Measurements from ENCODE around the gene IL17B.

Gene IL17B

GRCh38 chr5:149389552-149390495 is 10.7 kb upstream of the IL17B start:
- H3K4me1 ChIP-seq (ENCODE audit: insufficient read depth, low read length, severe bottlenecking), result no peaks in the 10 kb centered on the region
- H3K4me3 ChIP-seq (ENCODE audit: low read depth, low read length, poor library complexity, severe bottlenecking), result no peak overlapping the region
- H3K9me3 ChIP-seq (ENCODE audit: low read length), result no peaks in the 10 kb centered on the region
- H3K9me2 ChIP-seq (ENCODE audit: low read depth, low read length), result no peaks in the 10 kb centered on the region
- no peaks in the 10 kb centered on the region for H3F3A ChIP-seq (ENCODE audit: insufficient read depth, low read length)
- no peaks in the 10 kb centered on the region for H3K79me2 ChIP-seq (ENCODE audit: insufficient read depth, low read length)
- no peaks in the 10 kb centered on the region for H3K36me3 ChIP-seq (ENCODE audit: insufficient read depth, low read length)
- no peak overlapping the region for H3K27ac ChIP-seq (ENCODE audit: low read depth, low read length, poor library complexity, severe bottlenecking)
- no peak overlapping the region for H3K9ac ChIP-seq (ENCODE audit: low read length)
- no peaks in the 10 kb centered on the region for H4K20me1 ChIP-seq (ENCODE audit: insufficient read depth, low read length)
- no peak overlapping the region for H3K4me2 ChIP-seq (ENCODE audit: low read length)
- peaks cover 9% of the 10 kb centered on the region; the same call in 1 of the 2 replicates for H3K27me3 ChIP-seq (ENCODE audit: insufficient read depth, low read length)
- TF ChIP-seq EZH2 (IDR thresholded peaks at IDR 0.05; ENCODE audit: borderline replicate concordance, low read length), result no peak
- no peak for TF ChIP-seq CTCF (IDR thresholded peaks at IDR 0.05; ENCODE audit: low read length)
- no peak overlapping the region for H2AFZ ChIP-seq (ENCODE audit: low read length)

- no peaks in the 10 kb centered on the region for H3F3A ChIP-seq (ENCODE audit: insufficient read depth, low read length)
- no peaks in the 10 kb centered on the region for H4K20me1 ChIP-seq (ENCODE audit: insufficient read depth, low read length)
- no peaks in the 10 kb centered on the region for H3K9me2 ChIP-seq (ENCODE audit: low read depth, low read length)
- H3K36me3 ChIP-seq (ENCODE audit: insufficient read depth, low read length), result no peaks in the 10 kb centered on the region
- H2AFZ ChIP-seq (ENCODE audit: low read length), result no peak overlapping the region
- H3K9ac ChIP-seq (ENCODE audit: low read length), result no peak overlapping the region
- no peaks in the 10 kb centered on the region for H3K79me2 ChIP-seq (ENCODE audit: insufficient read depth, low read length)
- no peaks in the 10 kb centered on the region for H3K4me1 ChIP-seq (ENCODE audit: insufficient read depth, low read length, severe bottlenecking)
- H3K9me3 ChIP-seq (ENCODE audit: low read length), result no peaks in the 10 kb centered on the region
- peaks cover 6% of the 10 kb centered on the region; the same call in 1 of the 2 replicates for H3K27me3 ChIP-seq (ENCODE audit: insufficient read depth, low read length)
- no peak overlapping the region for H3K27ac ChIP-seq (ENCODE audit: low read depth, low read length, poor library complexity, severe bottlenecking)
- no peak overlapping the region for H3K4me2 ChIP-seq (ENCODE audit: low read length)
- no peak overlapping the region for H3K4me3 ChIP-seq (ENCODE audit: low read depth, low read length, poor library complexity, severe bottlenecking)
- no peak for TF ChIP-seq CTCF (IDR thresholded peaks at IDR 0.05; ENCODE audit: low read length)
- no peak for TF ChIP-seq EZH2 (IDR thresholded peaks at IDR 0.05; ENCODE audit: borderline replicate concordance, low read length)
Measured at GRCh38 chr5:149388498-149389190, 9.6 kb upstream of the IL17B start.

- Histone ChIP-seq H4K20me1 (ENCODE audit: insufficient read depth, low read length) (no peaks in the 10 kb centered on the region), H3K4me1 (ENCODE audit: insufficient read depth, low read length, severe bottlenecking) (no peaks in the 10 kb centered on the region), H3K9ac (ENCODE audit: low read length) (no peak overlapping the region), H2AFZ (ENCODE audit: low read length) (no peak overlapping the region), H3K4me3 (ENCODE audit: low read depth, low read length, poor library complexity, severe bottlenecking) (no peak overlapping the region), H3F3A (ENCODE audit: insufficient read depth, low read length) (no peaks in the 10 kb centered on the region), H3K79me2 (ENCODE audit: insufficient read depth, low read length) (no peaks in the 10 kb centered on the region), H3K9me3 (ENCODE audit: low read length) (no peaks in the 10 kb centered on the region), H3K36me3 (ENCODE audit: insufficient read depth, low read length) (no peaks in the 10 kb centered on the region), H3K9me2 (ENCODE audit: low read depth, low read length) (no peaks in the 10 kb centered on the region), H3K27me3 (ENCODE audit: insufficient read depth, low read length) (peaks cover 6% of the 10 kb centered on the region; the same call in 1 of the 2 replicates), H3K27ac (ENCODE audit: low read depth, low read length, poor library complexity, severe bottlenecking) (no peak overlapping the region), H3K4me2 (ENCODE audit: low read length) (no peak overlapping the region)
- TF ChIP-seq EZH2 (IDR thresholded peaks at IDR 0.05; ENCODE audit: borderline replicate concordance, low read length), result no peak
Measured at GRCh38 chr5:149387982-149388381, 8.9 kb upstream of the IL17B start.
